IMR-90 (cell line): ENCODE results near the gene SHISA8.

Experiments
- CEBPB ChIP-seq: IDR thresholded peaks from 2 replicates; pipeline ENCODE4 v1.6.1; 2012; ENCODE audit warnings: low read depth, low read length, improper control_type of control experiment
- FOS ChIP-seq: fragments of 150-350 bp; IDR thresholded peaks from 2 replicates; pipeline ENCODE4 v1.6.1; 2016; ENCODE audit warnings: low read depth, low read length
- MAFK ChIP-seq: IDR thresholded peaks from 2 replicates; pipeline ENCODE4 v1.6.1; 2012; ENCODE audit warnings: low read depth, low read length, improper control_type of control experiment
- POLR2A ChIP-seq: IDR thresholded peaks from 2 replicates; pipeline ENCODE4 v1.6.1; 2012; ENCODE audit warnings: mild to moderate bottlenecking, low read depth, low read length
- SMC3 ChIP-seq: fragments of 150-350 bp; IDR thresholded peaks from 2 replicates; pipeline ENCODE4 v1.6.1; 2016; ENCODE audit warnings: low read depth, mild to moderate bottlenecking, antibody characterized with exemption, low read length, moderate library complexity

DNA sequence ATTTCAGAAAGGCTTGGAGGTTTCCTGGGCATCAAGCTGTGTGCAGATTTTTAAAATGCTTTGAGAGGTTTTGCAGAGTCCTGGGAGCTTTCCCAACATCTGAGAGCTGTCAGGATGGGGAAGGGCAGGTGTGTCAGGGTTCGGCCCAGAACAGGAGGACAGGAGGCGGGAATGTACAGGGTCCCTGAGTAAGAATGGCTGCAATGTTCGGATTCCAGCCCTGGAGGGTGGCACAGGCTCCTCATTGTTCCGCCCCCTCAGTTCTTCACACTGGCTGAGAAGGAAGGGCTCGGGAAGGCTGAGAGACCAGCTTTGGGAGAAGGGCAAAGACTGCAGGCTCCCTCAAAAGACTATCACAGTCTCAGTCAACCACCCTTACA, 49.2 kb upstream of the SHISA8 start:
- no peak for TF ChIP-seq POLR2A
- TF ChIP-seq SMC3: no peak
- no peak for TF ChIP-seq MAFK
- TF ChIP-seq CEBPB: no peak
- TF ChIP-seq FOS: no peak
